SK-N-SH treated with all-trans-retinoic acid at 6 μM for 48 hours (cell line): ENCODE data around the gene KNCN.

Experiments used
- ARNTL ChIP-seq: fragments of 450-650 bp; formaldehyde crosslinking; IDR thresholded peaks from 2 replicates; pipeline ENCODE4 v1.5.0; 2020; ENCODE audit warnings: low read depth, mild to moderate bottlenecking, moderate library complexity, borderline replicate concordance
- ESRRG ChIP-seq: fragments of 250-450 bp; sonication (Bioruptor Pico); IDR thresholded peaks from 2 replicates; pipeline ENCODE4 v1.6.1; 2021; ENCODE audit warnings: mild to moderate bottlenecking
- GLIS3 ChIP-seq: fragments of 250-450 bp; sonication (Bioruptor Pico); IDR thresholded peaks from 2 replicates; pipeline ENCODE4 v1.5.0; 2020; ENCODE audit warnings: mild to moderate bottlenecking, moderate library complexity
- PPARA ChIP-seq: fragments of 250-450 bp; sonication (Bioruptor Pico); IDR thresholded peaks from 2 replicates; pipeline ENCODE4 v1.5.0; 2020; ENCODE audit warnings: mild to moderate bottlenecking, borderline replicate concordance
- RARB ChIP-seq: fragments of 250-450 bp; sonication (Bioruptor Pico); IDR thresholded peaks from 2 replicates; pipeline ENCODE4 v1.8.0; 2021; ENCODE audit warnings: mild to moderate bottlenecking, moderate library complexity
- SNAI2 ChIP-seq: fragments of 250-450 bp; sonication (Bioruptor Pico); IDR thresholded peaks from 2 replicates; pipeline ENCODE4 v1.5.0; 2020; ENCODE audit warnings: mild to moderate bottlenecking, moderate library complexity
- ZC3H10 ChIP-seq: fragments of 250-450 bp; sonication (Bioruptor Pico); IDR thresholded peaks from 2 replicates; pipeline ENCODE4 v1.5.1; 2021; ENCODE audit warnings: mild to moderate bottlenecking, moderate library complexity
- ZFP3 ChIP-seq: fragments of 250-450 bp; sonication (Bioruptor Pico); IDR thresholded peaks from 2 replicates; pipeline ENCODE4 v1.5.0; 2020; ENCODE audit warnings: mild to moderate bottlenecking, moderate library complexity
- ZFP30 ChIP-seq: fragments of 450-650 bp; formaldehyde crosslinking; IDR thresholded peaks from 2 replicates; pipeline ENCODE4 v1.5.0; 2022; ENCODE audit warnings: mild to moderate bottlenecking, moderate library complexity
- ZNF70 ChIP-seq: fragments of 450-650 bp; formaldehyde crosslinking; IDR thresholded peaks from 2 replicates; pipeline ENCODE4 v1.5.0; 2020; ENCODE audit warnings: mild to moderate bottlenecking, moderate library complexity
- TF ChIP-seq, protein P1 (sequence below): fragments of 250-450 bp; sonication (Bioruptor Pico); IDR thresholded peaks from 2 replicates; pipeline ENCODE4 v1.5.1; 2020; ENCODE audit warnings: low read depth, mild to moderate bottlenecking, moderate library complexity
- TF ChIP-seq, protein P2 (sequence below): fragments of 250-450 bp; sonication (Bioruptor Pico); IDR thresholded peaks from 2 replicates; pipeline ENCODE4 v1.8.0; 2021; ENCODE audit warnings: low read depth, mild to moderate bottlenecking, moderate library complexity, borderline replicate concordance

DNA sequence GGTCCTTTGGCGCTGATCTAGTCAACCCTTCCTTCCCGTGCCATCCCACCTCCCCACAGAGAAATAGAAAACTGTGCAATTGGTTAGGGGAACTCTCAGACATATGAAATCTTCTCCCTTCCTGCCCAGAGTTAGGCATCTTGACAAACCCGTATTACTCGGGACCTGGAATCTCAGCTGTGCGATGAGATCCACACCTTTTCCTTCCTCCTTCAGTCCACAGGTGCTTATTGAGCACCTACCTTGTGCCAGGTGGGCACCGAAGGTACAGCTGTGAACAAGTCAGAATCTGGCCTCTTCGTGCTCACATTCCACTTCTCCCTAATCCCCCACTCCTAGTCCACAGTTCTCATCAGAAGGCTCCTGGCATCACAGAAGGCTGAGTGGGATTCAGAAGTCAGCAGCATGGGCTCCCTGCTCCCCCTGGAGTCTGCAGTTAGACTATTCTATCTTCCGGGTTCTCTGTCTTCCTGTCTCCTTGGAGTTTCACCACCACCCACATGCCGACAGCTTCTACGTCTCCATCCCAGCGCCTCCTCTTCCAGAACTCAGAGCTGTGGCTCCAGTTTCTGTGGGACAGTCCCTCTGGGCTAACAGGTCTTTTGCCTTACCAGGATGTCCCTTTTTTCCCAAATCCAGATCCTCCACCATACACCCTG lies 23.0 kb downstream of the KNCN start:
- TF ChIP-seq SNAI2 (no peak), ARNTL (CRISPR knock-in tag) (no peak), ESRRG (CRISPR knock-in tag) (no peak), RARB (CRISPR knock-in tag) (no peak), ZC3H10 (CRISPR knock-in tag) (no peak), ZFP30 (no peak), ZFP3 (CRISPR knock-in tag) (no peak), GLIS3 (CRISPR knock-in tag) (no peak), PPARA (CRISPR knock-in tag) (no peak), ZNF70 (no peak)
- TF ChIP-seq, protein P1, sequence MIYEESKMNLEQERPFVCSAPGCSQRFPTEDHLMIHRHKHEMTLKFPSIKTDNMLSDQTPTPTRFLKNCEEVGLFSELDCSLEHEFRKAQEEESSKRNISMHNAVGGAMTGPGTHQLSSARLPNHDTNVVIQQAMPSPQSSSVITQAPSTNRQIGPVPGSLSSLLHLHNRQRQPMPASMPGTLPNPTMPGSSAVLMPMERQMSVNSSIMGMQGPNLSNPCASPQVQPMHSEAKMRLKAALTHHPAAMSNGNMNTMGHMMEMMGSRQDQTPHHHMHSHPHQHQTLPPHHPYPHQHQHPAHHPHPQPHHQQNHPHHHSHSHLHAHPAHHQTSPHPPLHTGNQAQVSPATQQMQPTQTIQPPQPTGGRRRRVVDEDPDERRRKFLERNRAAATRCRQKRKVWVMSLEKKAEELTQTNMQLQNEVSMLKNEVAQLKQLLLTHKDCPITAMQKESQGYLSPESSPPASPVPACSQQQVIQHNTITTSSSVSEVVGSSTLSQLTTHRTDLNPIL (CRISPR knock-in tag), result no peak
- TF ChIP-seq, protein P2, sequence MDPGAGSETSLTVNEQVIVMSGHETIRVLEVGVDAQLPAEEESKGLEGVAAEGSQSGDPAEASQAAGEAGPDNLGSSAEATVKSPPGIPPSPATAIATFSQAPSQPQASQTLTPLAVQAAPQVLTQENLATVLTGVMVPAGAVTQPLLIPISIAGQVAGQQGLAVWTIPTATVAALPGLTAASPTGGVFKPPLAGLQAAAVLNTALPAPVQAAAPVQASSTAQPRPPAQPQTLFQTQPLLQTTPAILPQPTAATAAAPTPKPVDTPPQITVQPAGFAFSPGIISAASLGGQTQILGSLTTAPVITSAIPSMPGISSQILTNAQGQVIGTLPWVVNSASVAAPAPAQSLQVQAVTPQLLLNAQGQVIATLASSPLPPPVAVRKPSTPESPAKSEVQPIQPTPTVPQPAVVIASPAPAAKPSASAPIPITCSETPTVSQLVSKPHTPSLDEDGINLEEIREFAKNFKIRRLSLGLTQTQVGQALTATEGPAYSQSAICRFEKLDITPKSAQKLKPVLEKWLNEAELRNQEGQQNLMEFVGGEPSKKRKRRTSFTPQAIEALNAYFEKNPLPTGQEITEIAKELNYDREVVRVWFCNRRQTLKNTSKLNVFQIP (CRISPR knock-in tag), result no peak
